Endothelial cell of umbilical vein (primary cell): Measurements from ENCODE around the gene ZNF491.

Experiments
- EZH2 ChIP-seq: IDR thresholded peaks from 2 replicates; pipeline ENCODE4 v1.6.1; 2012; ENCODE audit warnings: borderline replicate concordance, low read depth, mild to moderate bottlenecking, moderate library complexity, low read length, inconsistent platforms; ENCODE audit not compliant: severe bottlenecking
- POLR2AphosphoS5 ChIP-seq: IDR thresholded peaks from 2 replicates; pipeline ENCODE4 v1.6.1; 2012; ENCODE audit warnings: low read depth, mild to moderate bottlenecking, control low read depth, low read length, moderate library complexity; ENCODE audit not compliant: insufficient read depth

- no peak for TF ChIP-seq POLR2AphosphoS5
- no peak for TF ChIP-seq EZH2
These were observed 23.3 kb downstream of the ZNF491 start for GRCh38 chr19:11821474-11822109.
